ENCODE measurements around the gene SKA2.
A peak's percentile ranks its signal among the peaks of the same experiment; 100 is the strongest.
"Not testable (repeated sequence)": the region's sequence is repeated elsewhere in the genome, so short reads cannot be mapped to it uniquely, and the experiment has no call there.

SKA2 gene

DNA sequence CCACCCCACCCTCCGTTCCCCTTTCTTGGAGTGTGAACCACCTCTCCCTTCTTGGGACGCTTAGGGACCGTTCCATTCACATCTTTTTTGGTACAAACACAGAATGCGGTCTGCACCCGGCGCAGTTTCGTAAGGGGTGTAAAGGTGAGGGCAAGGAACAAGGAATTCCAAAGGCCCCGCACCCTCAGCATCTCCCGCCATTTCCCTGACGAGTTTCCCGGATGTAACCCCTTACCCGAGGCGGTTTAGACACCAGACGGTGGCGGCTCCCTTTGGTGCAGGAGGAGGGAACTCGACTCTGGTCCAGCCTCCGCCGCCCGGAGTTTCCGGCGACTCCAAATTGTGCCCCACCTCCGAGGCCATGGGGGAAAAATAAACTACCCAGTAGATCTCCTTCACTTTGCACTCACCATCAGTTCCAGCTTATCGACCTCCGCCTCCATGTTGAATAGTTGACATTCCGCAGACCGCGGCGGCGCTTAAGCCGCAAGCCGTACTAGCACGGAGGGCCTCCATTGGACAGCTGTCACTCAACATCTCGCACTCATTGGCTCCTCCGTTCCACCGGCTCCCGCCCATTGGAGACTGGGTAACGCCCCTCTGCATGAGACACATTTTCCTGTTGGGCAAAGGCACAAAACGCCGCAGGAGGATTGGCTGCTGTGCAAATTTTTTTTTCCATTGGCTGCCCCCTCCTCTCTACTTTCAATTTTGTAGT lies at the start of gene SKA2:
Gene SKA2, minus strand, starts transcription at position 466 of the 718 bp plus-strand sequence. Its CDS starts 23 bp downstream, at position 443.
- DNase-seq (ENCODE audit: low read depth in 2 of 2, low spot score in 1 of 2), result peak; percentile 91 to 95

GRCh38 chr17:59202320-59202719 lies 47.3 kb upstream of the SKA2 start:
- no peak for DNase-seq (ENCODE audit: low read depth in 2 of 2, low spot score in 1 of 2)

DNA sequence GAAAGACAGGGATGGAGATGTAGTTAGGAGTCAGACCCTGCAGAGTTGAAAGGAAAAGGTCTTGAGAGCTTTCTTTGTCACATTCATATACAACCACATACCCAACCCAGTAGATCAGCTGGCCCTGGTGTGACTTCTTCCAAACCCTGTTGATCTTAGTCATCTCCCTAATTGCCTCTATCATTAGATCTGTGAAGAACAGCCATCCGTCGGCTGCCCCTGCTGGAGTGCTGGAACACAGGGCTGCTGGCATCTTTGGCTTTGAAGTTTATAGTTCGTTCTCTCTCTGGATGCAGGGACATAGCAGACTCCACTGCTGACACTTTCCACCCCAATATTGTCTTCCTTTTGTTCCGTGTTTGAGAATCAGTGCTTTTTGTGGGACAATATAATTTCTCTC lies 44.4 kb upstream of the SKA2 start:
- no peak for DNase-seq (ENCODE audit: low read depth in 2 of 2, low spot score in 1 of 2)

DNA sequence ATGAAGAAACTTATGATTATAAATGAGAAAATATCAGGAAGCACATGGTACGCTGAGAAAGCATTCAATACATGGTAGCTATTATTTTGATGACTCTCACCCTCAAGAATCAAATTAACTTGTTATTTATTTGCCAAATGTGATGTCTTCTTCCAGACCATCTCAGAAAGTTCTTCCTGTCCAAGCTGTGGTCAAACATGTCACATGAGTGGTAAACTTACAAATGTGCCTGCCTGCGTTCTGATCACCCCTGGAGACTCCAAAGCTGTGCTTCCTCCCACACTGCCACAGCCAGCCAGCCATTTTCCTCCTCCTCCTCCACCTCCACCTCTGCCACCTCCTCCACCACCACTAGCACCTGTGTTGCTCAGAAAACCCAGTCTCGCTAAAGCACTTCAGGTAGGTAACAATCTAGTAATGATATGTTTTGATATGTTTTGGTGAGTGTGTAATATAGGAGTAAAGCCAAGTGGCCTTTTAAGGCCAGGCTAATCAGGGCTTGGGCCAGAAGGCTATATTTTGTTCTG lies 38.4 kb upstream of the SKA2 start:
- DNase-seq (ENCODE audit: low read depth in 2 of 2, low spot score in 1 of 2), result no peak

DNA sequence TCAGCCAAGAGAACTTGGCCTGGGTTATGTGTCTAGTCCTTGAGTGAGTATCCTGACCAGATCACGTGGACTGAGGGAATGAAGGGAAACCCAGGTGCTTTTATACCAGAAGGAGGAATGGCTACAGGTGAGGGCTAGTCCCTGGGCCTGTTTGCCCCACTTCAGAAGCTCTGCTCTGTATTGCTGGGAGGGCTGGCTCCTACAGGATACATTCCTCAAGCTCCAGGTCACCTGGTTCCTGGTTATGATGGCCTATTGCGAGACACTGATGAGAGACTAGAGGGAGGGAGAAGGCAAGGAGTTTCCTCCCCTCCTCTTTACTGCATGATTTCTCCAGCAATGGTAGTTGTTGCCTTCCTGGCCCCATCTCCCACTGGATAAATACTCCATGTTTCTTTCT lies 35.8 kb upstream of the SKA2 start:
- DNase-seq (ENCODE audit: low read depth in 2 of 2, low spot score in 1 of 2), result no peak

- no peak for DNase-seq (ENCODE audit: low read depth in 2 of 2, low spot score in 1 of 2)
Observed at GRCh38 chr17:59186850-59187249, 31.9 kb upstream of the SKA2 start.

DNA sequence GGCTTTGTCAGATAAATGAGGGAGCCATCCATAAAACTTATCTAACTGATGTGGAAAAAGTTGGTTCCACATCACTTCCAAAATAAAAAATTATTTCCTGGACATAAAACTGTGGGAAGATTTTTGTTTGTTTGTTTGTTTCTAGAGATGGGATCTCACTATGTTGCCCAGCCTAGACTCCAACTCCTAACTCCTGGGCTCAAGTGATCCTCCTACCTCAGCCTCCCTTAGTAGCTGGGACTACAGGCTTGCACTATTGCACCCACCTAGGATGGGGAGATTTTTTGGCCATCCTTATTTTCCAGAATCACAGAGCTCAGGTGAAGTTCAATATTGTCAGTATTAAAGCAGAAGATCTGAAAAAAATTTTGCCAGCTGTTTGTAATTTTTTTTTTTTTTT lies 31.0 kb upstream of the SKA2 start:
- no peak for DNase-seq (ENCODE audit: low read depth in 2 of 2, low spot score in 1 of 2)

DNA sequence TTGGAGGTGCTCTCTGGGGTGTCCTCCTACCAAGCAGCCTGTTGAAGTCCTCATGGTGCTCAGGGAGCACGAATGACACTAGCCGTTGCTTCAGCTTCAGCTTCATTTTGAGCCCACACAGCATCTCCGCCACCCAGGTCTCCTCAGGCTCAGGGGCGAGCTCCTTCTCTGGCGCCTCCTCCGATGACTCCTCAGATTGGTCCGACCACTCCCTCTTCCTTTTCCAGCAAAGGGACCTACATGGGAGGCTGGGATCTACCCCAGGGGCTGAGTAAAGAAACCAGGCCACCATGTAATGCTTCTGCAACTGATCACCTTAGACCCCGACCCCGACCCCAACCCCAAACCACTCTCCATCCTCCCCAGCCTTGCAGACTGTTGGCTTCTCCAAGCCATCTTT lies 26.5 kb upstream of the SKA2 start:
- DNase-seq (ENCODE audit: low read depth in 2 of 2, low spot score in 1 of 2), result no peak

DNA sequence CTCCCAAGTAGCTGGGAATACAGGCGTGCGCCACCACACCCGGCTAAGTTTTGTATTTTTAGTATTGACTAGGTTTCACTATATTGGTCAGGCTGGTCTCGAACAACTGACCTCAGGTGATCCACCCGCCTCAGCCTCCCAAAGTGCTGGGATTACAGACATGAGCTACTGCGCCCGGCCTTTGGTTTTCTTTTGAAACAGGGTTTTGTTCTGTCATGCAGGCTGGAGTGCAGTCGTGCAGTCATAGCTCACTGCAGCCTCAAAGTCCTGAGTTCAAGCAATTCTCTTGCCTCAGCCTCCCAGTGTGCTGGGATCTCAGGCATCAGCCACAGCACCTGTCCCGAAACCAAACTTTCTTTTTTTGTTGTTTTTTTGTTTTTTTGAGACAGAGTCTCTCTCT lies 25.6 kb upstream of the SKA2 start:
- no peak for DNase-seq (ENCODE audit: low read depth in 2 of 2, low spot score in 1 of 2)

DNA sequence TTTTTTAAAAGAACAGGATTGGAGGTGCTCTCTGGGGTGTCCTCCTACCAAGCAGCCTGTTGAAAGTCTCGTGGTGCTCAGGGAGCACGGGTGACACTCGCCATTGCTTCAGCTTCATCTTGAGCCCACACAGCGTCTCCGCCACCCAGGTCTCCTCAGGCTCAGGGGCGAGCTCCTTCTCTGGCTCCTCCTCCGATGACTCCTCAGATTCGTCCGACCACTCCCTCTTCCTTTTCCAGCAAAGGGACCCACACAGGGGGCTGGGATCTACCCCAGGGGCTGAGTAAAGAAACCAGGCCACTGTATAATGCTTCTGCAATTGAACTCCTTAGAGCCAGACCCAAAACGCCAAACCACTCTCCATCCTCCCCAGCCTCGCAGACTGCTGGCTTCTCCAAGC lies 24.6 kb upstream of the SKA2 start:
- DNase-seq (ENCODE audit: low read depth in 2 of 2, low spot score in 1 of 2), result not testable (repeated sequence)

GRCh38 chr17:59178266-59178985 lies 23.4 kb upstream of the SKA2 start:
- DNase-seq (ENCODE audit: low read depth in 2 of 2, low spot score in 1 of 2), result no peak

- DNase-seq (ENCODE audit: low read depth in 2 of 2, low spot score in 1 of 2), result no peak
Observed at GRCh38 chr17:59175076-59175475, 20.1 kb upstream of the SKA2 start.

DNA sequence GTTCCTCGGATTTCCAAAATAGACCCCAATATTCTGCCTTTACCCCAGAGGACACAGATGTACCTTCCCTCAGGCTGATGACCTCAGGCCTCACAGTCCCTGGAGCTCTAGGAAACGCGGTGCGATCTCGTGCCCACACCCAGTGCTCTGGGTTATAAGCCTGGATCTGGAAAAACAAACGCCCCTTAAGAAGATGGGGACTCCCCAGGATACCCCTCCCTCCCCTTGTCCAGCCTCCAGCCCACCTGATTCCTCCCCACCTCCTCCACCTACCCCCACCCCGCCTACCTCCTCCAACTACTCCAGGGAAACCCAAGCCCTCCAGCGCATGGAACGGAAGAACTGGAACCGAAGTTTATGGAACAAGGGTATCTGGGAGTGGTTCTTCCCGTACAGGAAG lies 19.7 kb upstream of the SKA2 start:
- no peak for DNase-seq (ENCODE audit: low read depth in 2 of 2, low spot score in 1 of 2)

DNA sequence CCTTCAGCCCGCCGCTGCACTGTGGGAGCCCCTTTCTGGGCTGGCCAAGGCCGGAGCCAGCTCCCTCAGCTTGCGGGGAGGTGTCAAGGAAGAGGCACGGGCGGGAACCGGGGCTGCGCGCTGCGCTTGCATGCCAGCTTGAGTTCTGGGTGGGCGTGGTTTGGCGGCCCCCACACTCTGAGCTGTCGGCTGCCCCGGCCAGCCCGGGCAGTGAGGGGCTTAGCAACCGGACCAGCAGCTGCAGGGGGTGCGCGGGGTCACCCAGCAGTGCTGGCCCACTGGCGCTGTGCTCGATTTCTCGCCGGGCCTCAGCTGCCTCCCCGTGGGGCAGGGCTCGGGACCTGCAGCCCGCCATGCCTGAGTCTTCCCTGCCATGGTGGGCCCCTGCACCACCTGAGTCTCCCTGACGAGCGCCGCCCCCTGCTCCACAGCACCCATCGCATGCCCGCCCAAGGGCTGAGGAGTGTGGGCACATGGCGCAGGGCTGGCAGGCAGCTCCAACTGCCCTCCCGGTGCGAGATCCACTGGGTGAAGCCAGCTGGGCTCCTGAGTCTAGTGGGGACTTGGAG lies 17.5 kb upstream of the SKA2 start:
- DNase-seq (ENCODE audit: low read depth in 2 of 2, low spot score in 1 of 2), result no peak

DNA sequence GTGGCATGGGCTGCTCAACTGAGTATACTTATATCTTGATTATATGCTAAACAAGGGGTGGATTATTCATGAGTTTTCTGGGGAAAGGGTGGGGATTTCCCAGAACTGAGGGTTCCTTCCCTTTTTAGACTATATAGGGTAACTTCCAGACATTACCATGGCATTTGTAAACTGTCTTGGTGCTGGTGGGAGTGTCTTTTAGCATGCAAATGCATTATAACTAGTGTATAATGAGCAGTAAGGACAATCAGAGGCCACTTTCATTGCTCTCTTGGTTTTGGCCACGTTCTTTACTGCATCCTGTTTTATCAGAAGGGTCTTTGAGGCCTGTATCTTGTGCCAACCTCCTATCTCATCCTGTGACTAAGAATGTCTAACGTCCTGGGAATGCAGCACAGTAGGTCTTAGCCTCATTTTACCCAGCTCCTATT lies 12.6 kb upstream of the SKA2 start:
- no peak for DNase-seq (ENCODE audit: low read depth in 2 of 2, low spot score in 1 of 2)

- DNase-seq (ENCODE audit: low read depth in 2 of 2, low spot score in 1 of 2), result no peak
Observed at GRCh38 chr17:59165933-59166342, 11.0 kb upstream of the SKA2 start.

- DNase-seq (ENCODE audit: low read depth in 2 of 2, low spot score in 1 of 2), result no peak
Observed at GRCh38 chr17:59161477-59161876, 6.5 kb upstream of the SKA2 start.

DNA sequence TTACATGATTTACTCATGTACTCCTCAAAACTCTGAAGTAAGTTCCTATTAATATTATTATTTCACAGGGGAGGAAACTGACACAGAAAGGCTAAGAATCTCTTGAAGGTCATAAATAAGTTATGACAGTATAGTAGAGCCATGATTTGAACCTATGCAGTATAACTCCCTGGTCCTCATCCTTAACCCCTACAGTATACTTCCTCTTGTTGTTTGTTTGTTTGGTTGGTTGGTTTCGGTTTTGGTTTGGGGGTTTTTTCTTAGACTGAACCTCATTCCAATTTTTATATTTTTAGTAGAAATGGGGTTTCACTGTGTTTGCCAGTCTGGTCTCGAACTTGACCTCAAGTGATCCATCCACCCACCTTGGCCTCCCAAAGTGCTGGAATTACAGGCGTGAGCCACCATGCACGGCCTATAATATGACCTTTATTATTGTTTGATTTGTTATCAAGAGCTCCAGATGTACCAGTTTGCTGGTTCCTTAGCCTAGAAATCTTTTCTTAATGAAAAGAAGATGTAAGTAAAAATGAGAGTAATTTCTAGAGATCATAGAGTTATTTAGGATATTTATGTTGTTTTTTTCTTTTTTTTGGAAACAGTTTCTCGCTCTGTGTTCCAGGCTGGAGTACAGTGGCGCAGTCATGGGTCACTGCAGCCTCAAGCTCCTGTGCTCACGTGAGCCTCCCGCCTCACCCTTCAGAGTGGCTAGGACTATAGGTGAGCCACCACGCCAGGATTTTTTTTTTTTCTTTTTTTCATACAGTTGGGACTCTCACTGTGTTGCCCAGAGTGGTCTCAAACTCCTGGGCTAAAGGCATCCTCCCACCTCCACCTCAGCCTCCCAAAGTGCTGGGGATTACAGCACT lies 5.4 kb upstream of the SKA2 start:
- no peak for DNase-seq (ENCODE audit: low read depth in 2 of 2, low spot score in 1 of 2)

- peak; percentile 73 to 82 for DNase-seq (ENCODE audit: low read depth in 2 of 2, low spot score in 1 of 2)
Observed at GRCh38 chr17:59155439-59156177, 622 bp upstream of the SKA2 start, which contains the start of gene PRR11. TSS of gene PRR11 (plus strand) at chr17:59155746. CDS start at chr17:59169753, 14,007 bp downstream.

GRCh38 chr17:59154292-59154720 lies 680 bp downstream of the SKA2 start:
- DNase-seq (ENCODE audit: low read depth in 2 of 2, low spot score in 1 of 2), result no peak

Measured in stimulated activated CD8-positive, alpha-beta memory T cell treated with anti-CD3 and anti-CD28 coated beads, Interleukin-4, amount 100 ng/mL, for 4 hours (primary cell).